MG63 (cell line): ENCODE data around the gene MRPS16. TPM values are rescaled to one million over a fixed set of nuclear protein-coding genes. Genes with fewer than 3 reads are reported as not detected.

Source experiments
- DNase-seq: peaks from one replicate; pipeline ENCODE4 v3.0.0-alpha.2; 2020
- H3K27me3 ChIP-seq: fragments of 250-450 bp; sonication (Bioruptor Pico); 2 replicates; pipeline ENCODE4 v1.5.1; 2020; ENCODE audit warnings: mild to moderate bottlenecking, moderate library complexity
- H3K36me3 ChIP-seq: fragments of 250-450 bp; sonication (Bioruptor Pico); 2 replicates; pipeline ENCODE4 v1.5.1; 2020; ENCODE audit warnings: mild to moderate bottlenecking, moderate library complexity
- H3K4me3 ChIP-seq: fragments of 250-450 bp; sonication (Bioruptor Pico); 2 replicates; pipeline ENCODE4 v1.5.1; 2020; ENCODE audit warnings: mild to moderate bottlenecking, moderate library complexity
- H3K9me3 ChIP-seq: fragments of 250-450 bp; sonication (Bioruptor Pico); 2 replicates; pipeline ENCODE4 v1.5.1; 2020; ENCODE audit warnings: mild to moderate bottlenecking, moderate library complexity
- total RNA-seq: library from RNA; depleted of rRNA; stranded (reverse); fragments of >200 nt; shearing (Covaris generic); gene quantifications from 2 replicates; pipeline ENCODE4 v1.2.3, GENCODE V29; 2014; ENCODE audit warnings: low replicate concordance

The MRPS16 gene
- total RNA-seq, 1 experiment from 2014 or later = 61.4 TPM

GRCh38 chr10:73247509-73248258, 4.8 kb downstream of the MRPS16 start:
- peak; percentile 4 for DNase-seq
- Histone ChIP-seq H3K27me3 (no peaks in the 10 kb centered on the region), H3K4me3 (peak overlapping the region; percentile 88), H3K36me3 (peaks cover 75% of the 10 kb centered on the region), H3K9me3 (no peaks in the 10 kb centered on the region)

GRCh38 chr10:73246646-73247508, 5.6 kb downstream of the MRPS16 start, which contains the start of gene DNAJC9:
DNAJC9 (minus strand) TSS chr10:73247255; CDS start chr10:73247189, 66 bp downstream.
- Histone ChIP-seq H3K36me3 (peaks cover 79% of the 10 kb centered on the region), H3K4me3 (peak within 1 kb of the TSS; percentile 88), H3K9me3 (no peaks in the 10 kb centered on the region), H3K27me3 (no peaks in the 10 kb centered on the region)
- peak; percentile 94 for DNase-seq

- no peak for DNase-seq
- Histone ChIP-seq H3K4me3 (peak overlapping the region; percentile 88), H3K27me3 (no peaks in the 10 kb centered on the region), H3K36me3 (peaks cover 79% of the 10 kb centered on the region), H3K9me3 (no peaks in the 10 kb centered on the region)
Observed at GRCh38 chr10:73246322-73246645, 6.2 kb downstream of the MRPS16 start.

GRCh38 chr10:73244866-73245477, 7.5 kb downstream of the MRPS16 start:
- Histone ChIP-seq H3K4me3 (peak overlapping the region; percentile 88), H3K9me3 (no peaks in the 10 kb centered on the region), H3K27me3 (no peaks in the 10 kb centered on the region), H3K36me3 (peaks cover 79% of the 10 kb centered on the region)
- DNase-seq = no peak

- H3K4me3 ChIP-seq = no peak overlapping the region
- H3K27me3 ChIP-seq = no peaks in the 10 kb centered on the region
- H3K36me3 ChIP-seq = peaks cover 71% of the 10 kb centered on the region
- no peak for DNase-seq
- H3K9me3 ChIP-seq = no peaks in the 10 kb centered on the region
Observed at GRCh38 chr10:73239908-73240307, 12.5 kb downstream of the MRPS16 start.

GRCh38 chr10:73238990-73239566, 13.4 kb downstream of the MRPS16 start:
- no peak for DNase-seq
- Histone ChIP-seq H3K27me3 (no peaks in the 10 kb centered on the region), H3K4me3 (no peak overlapping the region), H3K36me3 (peaks cover 72% of the 10 kb centered on the region), H3K9me3 (no peaks in the 10 kb centered on the region)

GRCh38 chr10:73234695-73235094, 17.7 kb downstream of the MRPS16 start:
- DNase-seq = no peak
- H3K4me3 ChIP-seq = no peak overlapping the region
- H3K27me3 ChIP-seq = no peaks in the 10 kb centered on the region
- H3K9me3 ChIP-seq = no peaks in the 10 kb centered on the region
- peaks cover 35% of the 10 kb centered on the region for H3K36me3 ChIP-seq

GRCh38 chr10:73233883-73234282, 18.6 kb downstream of the MRPS16 start:
- Histone ChIP-seq H3K36me3 (peaks cover 29% of the 10 kb centered on the region), H3K4me3 (no peak overlapping the region), H3K9me3 (no peaks in the 10 kb centered on the region), H3K27me3 (no peaks in the 10 kb centered on the region)
- DNase-seq = no peak

- peaks cover 25% of the 10 kb centered on the region for H3K36me3 ChIP-seq
- no peaks in the 10 kb centered on the region for H3K27me3 ChIP-seq
- H3K9me3 ChIP-seq = no peaks in the 10 kb centered on the region
- DNase-seq = no peak
- no peak overlapping the region for H3K4me3 ChIP-seq
Observed at GRCh38 chr10:73232887-73233286, 19.6 kb downstream of the MRPS16 start.

GRCh38 chr10:73229567-73229966, 22.9 kb downstream of the MRPS16 start:
- Histone ChIP-seq H3K27me3 (no peaks in the 10 kb centered on the region), H3K4me3 (no peak overlapping the region), H3K9me3 (no peaks in the 10 kb centered on the region), H3K36me3 (peaks cover 9% of the 10 kb centered on the region)
- DNase-seq = no peak

GRCh38 chr10:73228247-73228646, 24.2 kb downstream of the MRPS16 start:
- Histone ChIP-seq H3K27me3 (no peaks in the 10 kb centered on the region), H3K36me3 (no peaks in the 10 kb centered on the region; the same call in none of the 2 replicates), H3K9me3 (no peaks in the 10 kb centered on the region), H3K4me3 (no peak overlapping the region)
- DNase-seq = no peak

GRCh38 chr10:73226663-73227062, 25.8 kb downstream of the MRPS16 start:
- no peaks in the 10 kb centered on the region for H3K9me3 ChIP-seq
- H3K27me3 ChIP-seq = no peaks in the 10 kb centered on the region
- H3K4me3 ChIP-seq = no peak overlapping the region
- no peaks in the 10 kb centered on the region for H3K36me3 ChIP-seq
- DNase-seq = no peak

GRCh38 chr10:73225518-73225917, 26.9 kb downstream of the MRPS16 start:
- Histone ChIP-seq H3K36me3 (no peaks in the 10 kb centered on the region), H3K9me3 (no peaks in the 10 kb centered on the region), H3K4me3 (no peak overlapping the region), H3K27me3 (no peaks in the 10 kb centered on the region)
- DNase-seq = no peak

- H3K36me3 ChIP-seq = peaks cover 5% of the 10 kb centered on the region
- no peak overlapping the region for H3K4me3 ChIP-seq
- DNase-seq = no peak
- no peaks in the 10 kb centered on the region for H3K27me3 ChIP-seq
- no peaks in the 10 kb centered on the region for H3K9me3 ChIP-seq
Observed at GRCh38 chr10:73220989-73221388, 31.5 kb downstream of the MRPS16 start.

- no peaks in the 10 kb centered on the region for H3K9me3 ChIP-seq
- H3K36me3 ChIP-seq = peaks cover 5% of the 10 kb centered on the region
- H3K4me3 ChIP-seq = no peak overlapping the region
- no peaks in the 10 kb centered on the region for H3K27me3 ChIP-seq
- DNase-seq = no peak
Observed at GRCh38 chr10:73219384-73219783, 33.1 kb downstream of the MRPS16 start.

- DNase-seq = no peak
- no peaks in the 10 kb centered on the region for H3K27me3 ChIP-seq
- H3K4me3 ChIP-seq = no peak overlapping the region
Observed at GRCh38 chr10:73218431-73219191, 33.8 kb downstream of the MRPS16 start.

More at GRCh38 chr10:73218431-73219191, 33.8 kb downstream of the MRPS16 start:
- Histone ChIP-seq H3K9me3 (no peaks in the 10 kb centered on the region), H3K36me3 (peaks cover 5% of the 10 kb centered on the region)
